ENCODE measurements around the gene DEGS2.

GRCh38 chr14:100192672-100193416 lies 33.4 kb upstream of the DEGS2 start:
- TF ChIP-seq CTCF (IDR thresholded peaks at IDR 0.05), result peak in 3 of 4 experiments; percentile 88 to 90 (median 90)
- no peak for TF ChIP-seq EP300 (IDR thresholded peaks at IDR 0.05)
- peak; percentile 32 to 39 for TF ChIP-seq POLR2A (IDR thresholded peaks at IDR 0.05)

Data from gastroesophageal sphincter (tissue), 3 donors.